HG03066 (cell line): ENCODE results near the gene ARHGAP26.

Experiments used
- ATAC-seq: cut with Tn5 transposase; IDR thresholded peaks from one replicate; pipeline ENCODE4 v1.9.1; 2021; ENCODE audit warnings: low read depth; ENCODE audit not compliant: unreplicated experiment

Gene ARHGAP26

DNA sequence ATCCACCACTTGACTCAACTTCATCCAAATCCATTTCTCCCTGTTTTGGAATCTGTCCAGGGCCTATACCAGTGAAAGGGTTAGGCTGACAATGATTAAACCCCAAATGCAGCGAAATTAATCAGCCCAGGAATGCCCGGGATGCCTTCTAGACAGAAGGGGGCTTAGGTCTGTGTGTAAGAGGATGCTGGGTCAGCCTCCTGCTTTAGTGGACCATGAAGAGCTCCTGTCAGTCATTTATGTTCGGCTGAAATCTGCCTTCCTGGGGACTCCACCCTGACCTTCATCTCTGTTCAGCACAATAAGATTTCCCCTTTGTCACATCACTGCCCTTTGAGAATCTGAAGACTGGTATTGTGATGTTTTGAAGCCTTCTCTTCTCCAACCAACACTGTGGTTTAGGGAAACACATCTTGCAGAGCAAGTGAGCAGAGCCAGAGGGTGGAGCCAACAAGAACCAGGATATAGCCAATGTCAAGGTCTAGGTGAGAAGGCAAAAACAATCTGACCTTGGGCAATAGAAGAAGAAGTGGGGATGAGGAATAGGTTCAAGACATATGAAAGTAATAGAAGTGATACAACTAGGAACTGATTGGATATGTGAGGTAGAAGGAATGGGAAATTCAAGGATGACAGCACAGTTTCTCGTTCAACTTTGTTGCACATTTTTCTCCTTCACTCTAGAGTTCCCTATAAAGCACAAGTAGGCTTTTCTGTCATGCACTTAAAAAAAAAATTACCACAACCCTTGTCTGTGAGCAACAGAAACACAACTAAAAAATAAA lies 234.4 kb downstream of the ARHGAP26 start:
- peak; percentile 33 for ATAC-seq

- no peak for ATAC-seq
Observed at GRCh38 chr5:143006501-143006900, 236.3 kb downstream of the ARHGAP26 start.

GRCh38 chr5:143008032-143008431 lies 237.9 kb downstream of the ARHGAP26 start:
- no peak for ATAC-seq

GRCh38 chr5:143008809-143009521 lies 238.8 kb downstream of the ARHGAP26 start:
- ATAC-seq, result peak; percentile 71

GRCh38 chr5:143010351-143010750 lies 240.2 kb downstream of the ARHGAP26 start:
- no peak for ATAC-seq

- no peak for ATAC-seq
Observed at GRCh38 chr5:143011585-143011984, 241.4 kb downstream of the ARHGAP26 start.

DNA sequence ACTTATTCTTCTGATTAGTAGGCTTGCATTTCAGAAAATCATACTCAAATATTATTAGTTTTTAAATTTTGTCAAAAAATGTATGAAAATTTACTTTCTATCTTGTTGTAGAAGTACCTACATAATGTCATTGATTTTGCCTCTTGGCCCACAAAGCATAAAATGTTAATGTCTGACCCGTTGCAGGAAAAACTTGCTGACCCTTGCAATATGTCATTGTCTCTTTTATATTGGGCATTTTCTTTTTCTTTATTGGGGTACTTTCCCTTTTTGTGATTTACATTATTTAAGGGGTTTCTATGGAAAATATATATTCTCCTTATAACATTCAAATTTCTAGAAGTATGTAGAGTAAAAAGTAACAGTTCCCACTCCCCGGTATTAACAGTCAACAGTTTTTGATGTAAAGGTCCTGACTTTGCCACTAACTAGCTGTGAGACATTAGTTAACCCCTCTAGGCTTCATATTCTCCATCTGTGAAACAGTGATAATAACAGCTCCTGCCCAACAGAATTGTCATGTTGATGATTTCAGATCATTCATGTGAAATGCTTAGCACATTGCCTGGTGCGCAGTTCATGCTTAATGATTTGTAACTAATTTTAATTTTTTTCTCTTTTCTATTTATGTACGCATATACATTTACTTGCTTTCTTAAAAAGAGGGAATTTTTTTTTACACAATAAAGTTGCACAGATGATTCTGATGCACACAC lies 243.2 kb downstream of the ARHGAP26 start:
- ATAC-seq, result no peak

- no peak for ATAC-seq
Observed at GRCh38 chr5:143014017-143014651, 244.0 kb downstream of the ARHGAP26 start.

DNA sequence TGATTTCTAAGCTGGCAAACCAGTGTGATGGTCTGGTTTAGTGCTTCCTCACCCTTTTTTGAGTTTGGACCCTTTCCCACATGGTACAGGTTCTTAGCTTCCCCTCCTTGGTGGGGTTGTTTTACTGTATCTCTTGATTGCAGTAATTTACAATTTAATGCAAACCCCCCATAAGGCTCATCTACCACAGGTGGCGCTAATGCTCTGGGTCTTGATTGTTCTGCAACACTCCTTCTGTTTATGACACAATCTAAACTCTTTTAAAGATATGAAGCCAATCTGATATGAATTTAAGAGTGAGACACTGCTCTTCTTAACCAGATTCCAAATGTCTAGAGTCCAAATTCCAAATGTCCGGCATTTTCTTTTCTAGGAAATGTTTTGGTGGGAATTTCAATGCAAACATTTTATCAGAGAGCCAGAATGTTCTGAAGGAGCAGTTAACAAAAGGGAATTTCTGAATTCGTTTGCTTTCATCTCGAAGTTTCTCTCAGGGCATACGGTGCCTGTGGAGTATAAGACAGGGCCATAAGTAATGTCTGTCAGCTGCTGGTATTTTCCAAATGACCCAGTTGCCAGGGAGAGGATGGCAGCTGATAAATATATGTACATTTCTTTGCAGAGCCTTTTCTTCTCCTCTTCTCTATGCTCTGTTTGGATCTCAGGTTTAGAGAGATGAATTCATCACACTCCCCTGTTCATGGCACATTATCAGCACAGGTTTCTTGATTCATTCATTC lies 246.8 kb downstream of the ARHGAP26 start:
- ATAC-seq, result no peak

DNA sequence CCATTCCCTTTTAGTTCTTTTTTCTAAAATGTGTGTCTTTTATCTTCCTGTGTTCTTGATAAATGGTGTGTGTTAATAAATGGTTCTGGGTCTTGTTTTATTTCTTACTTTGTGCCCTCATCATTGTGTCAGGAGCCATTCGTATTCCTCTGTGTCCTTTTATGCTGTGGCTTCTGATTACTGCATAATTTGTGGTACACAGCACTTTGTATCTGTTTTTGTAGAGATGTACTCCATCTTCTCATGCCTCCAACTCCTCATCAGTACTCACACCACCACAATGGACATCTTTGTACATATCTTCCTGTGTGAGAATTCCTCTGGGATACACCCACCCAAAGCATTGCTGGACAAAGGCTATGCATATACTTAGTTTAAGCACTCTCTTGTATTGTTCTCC lies 247.4 kb downstream of the ARHGAP26 start:
- ATAC-seq, result no peak

- ATAC-seq, result no peak
Observed at GRCh38 chr5:143017992-143018391, 247.8 kb downstream of the ARHGAP26 start.

- no peak for ATAC-seq
Observed at GRCh38 chr5:143019157-143019556, 249.0 kb downstream of the ARHGAP26 start.

- peak; percentile 78 for ATAC-seq
Observed at GRCh38 chr5:143019614-143020515, 249.7 kb downstream of the ARHGAP26 start.

DNA sequence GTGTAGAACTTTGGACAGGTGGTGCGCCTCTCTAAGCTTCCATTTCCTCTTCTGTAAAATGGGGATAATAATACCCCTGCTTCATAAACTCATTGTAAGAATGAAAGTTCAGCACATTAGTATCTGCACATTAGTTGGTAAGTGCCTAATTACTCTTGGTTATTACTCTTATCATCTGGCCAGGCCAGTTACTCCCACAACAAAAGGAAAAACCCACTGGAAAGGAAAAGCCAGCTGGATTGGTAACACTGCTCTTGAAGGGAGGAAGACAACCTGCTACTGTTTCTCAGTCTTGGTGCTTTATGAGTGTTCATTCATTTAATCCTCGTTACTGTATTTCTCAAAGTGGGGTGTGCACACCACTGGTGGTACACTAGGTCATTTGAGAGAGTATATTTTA lies 251.4 kb downstream of the ARHGAP26 start:
- no peak for ATAC-seq

- peak; percentile 61 for ATAC-seq
Observed at GRCh38 chr5:143023411-143024096, 253.4 kb downstream of the ARHGAP26 start.

DNA sequence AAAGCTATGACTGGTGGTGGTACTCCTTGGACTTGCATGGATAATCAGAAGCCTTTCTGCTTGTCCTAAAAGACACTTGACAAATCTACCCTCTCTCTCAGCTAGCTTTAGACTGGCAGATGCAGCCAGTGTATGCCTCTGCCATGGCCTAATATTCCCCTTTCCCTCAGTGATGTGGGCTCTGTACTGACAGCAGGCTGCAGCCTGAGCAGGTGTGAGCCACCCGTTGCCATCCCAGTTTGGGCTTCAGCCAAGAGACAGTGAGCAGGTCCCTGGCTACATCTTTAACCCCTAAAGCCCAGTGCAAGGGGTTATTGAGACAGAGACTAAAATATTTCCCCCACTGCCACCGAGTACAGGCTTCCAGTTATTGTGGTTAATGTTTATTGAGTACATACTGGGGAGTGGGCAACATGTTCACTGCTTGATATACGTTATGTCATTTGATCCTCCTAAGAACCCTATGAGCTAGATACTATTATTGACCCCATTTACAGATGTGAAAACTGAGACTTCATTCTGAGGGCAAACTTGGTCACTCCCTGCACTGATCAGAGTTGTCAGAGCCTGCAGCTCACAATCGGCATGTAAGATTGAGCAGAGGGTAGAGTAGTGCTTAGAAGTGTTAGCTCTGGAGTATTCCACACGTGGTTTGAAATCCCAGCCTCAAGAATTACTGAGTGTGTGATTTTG lies 254.2 kb downstream of the ARHGAP26 start:
- no peak for ATAC-seq

DNA sequence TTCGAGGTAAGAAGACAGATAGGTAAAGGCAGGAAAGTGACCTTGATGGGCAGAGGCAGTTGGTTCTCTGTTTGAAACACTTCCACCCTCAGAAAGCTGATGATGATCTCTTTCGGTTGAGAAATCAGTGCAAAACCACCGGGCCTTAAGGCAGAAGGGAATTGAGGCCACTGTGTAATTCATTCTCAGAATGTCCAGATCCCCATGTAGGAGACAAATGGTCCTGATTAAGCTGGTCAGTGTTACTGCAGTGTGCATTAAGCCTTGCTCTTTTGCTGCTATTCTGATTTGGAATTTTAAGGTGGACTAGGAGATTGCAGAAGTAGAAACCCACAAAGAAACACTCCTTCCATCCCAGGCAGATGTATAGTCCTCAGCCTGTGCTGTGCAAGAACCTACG lies 255.2 kb downstream of the ARHGAP26 start:
- ATAC-seq, result no peak

DNA sequence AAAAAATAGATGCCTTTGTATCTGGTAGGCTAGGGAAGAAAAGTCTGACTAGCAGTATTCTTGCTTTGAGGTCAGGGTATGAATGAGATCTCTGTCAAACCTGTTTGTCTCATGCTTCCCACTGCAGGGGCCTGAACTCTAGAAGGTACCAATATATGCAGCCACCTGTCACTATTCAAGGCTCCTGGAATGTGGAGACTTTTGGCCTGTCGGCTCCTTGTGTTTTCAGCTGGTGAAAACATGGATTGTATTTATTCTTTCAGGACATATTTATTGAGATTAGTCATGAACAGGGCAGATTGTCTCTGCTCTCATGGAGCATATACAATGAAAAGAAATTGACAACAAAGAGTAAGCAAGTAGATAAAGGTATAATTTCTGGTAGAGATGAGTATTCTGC lies 255.8 kb downstream of the ARHGAP26 start:
- no peak for ATAC-seq
